ENCODE data around the gene ZNF296. TPM values are rescaled to one million over a fixed set of nuclear protein-coding genes. Genes with fewer than 3 reads are reported as not detected.
"Not testable (repeated sequence)": the region's sequence is repeated elsewhere in the genome, so short reads cannot be mapped to it uniquely, and the experiment has no call there.

The ZNF296 gene
- total and polyA plus RNA-seq, 2 experiments from 2014 or later, result 13.4 to 16.5 TPM

DNA sequence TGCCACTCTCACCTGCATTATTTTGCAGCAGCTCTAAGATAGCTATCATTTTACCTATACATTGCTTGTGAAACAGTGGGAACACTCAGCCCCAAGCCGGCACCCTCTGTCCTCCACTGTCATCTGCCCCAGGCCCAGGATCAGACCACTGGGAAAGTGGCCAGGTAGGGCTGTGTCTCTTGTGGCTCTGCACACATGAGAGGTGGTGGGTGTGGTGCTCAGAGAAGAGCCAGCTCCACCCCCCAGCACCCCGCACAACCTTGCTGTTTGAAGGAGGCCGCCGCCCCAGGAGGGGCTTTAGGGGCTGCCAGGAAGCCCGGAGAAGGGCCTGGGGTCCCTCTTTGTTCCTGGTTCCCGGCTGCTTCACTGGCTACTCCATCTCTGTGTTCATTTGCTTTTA is 43.3 kb upstream of the ZNF296 start:
- Histone ChIP-seq H3F3A (replicated peaks; ENCODE audit: low read depth) (no peaks in the 10 kb centered on the region), H3K79me2 (replicated peaks; ENCODE audit: insufficient read depth) (peaks cover 71% of the 10 kb centered on the region), H3K4me2 (no peak overlapping the region), H3K36me3 (ENCODE audit: insufficient read depth) (no peaks in the 10 kb centered on the region), H3K4me3 (no peak overlapping the region), H4K20me1 (replicated peaks; ENCODE audit: insufficient read depth) (peaks cover 40% of the 10 kb centered on the region), H3K27me3 (ENCODE audit: insufficient read depth) (no peaks in the 10 kb centered on the region), H3K27ac (ENCODE audit: low read depth) (no peak overlapping the region), H3K9me2 (ENCODE audit: insufficient read depth) (no peaks in the 10 kb centered on the region), H2AFZ (no peak overlapping the region), H3K4me1 (ENCODE audit: insufficient read depth) (no peaks in the 10 kb centered on the region)
- DNase-seq (ENCODE audit: low spot score), result no peak
- Mint-ChIP-seq H3K4me3 (no peak overlapping the region), H3K27me3 (ENCODE audit: insufficient read depth, low read depth, poor library complexity) (peaks cover 15% of the 10 kb centered on the region), H3K36me3 (ENCODE audit: low read depth) (no peaks in the 10 kb centered on the region; the same call in 2 of the 3 replicates), H3K9me3 (no peaks in the 10 kb centered on the region), H3K4me1 (peaks cover 14% of the 10 kb centered on the region), H3K27ac (no peak overlapping the region)
- TF ChIP-seq STAT1 (IDR thresholded peaks at IDR 0.05; ENCODE audit: unreplicated experiment), result no peak
- TF ChIP-seq ZNF331 (CRISPR knock-in tag; IDR thresholded peaks at IDR 0.05; ENCODE audit: low read depth), result no peak
- no peak for ATAC-seq

DNA sequence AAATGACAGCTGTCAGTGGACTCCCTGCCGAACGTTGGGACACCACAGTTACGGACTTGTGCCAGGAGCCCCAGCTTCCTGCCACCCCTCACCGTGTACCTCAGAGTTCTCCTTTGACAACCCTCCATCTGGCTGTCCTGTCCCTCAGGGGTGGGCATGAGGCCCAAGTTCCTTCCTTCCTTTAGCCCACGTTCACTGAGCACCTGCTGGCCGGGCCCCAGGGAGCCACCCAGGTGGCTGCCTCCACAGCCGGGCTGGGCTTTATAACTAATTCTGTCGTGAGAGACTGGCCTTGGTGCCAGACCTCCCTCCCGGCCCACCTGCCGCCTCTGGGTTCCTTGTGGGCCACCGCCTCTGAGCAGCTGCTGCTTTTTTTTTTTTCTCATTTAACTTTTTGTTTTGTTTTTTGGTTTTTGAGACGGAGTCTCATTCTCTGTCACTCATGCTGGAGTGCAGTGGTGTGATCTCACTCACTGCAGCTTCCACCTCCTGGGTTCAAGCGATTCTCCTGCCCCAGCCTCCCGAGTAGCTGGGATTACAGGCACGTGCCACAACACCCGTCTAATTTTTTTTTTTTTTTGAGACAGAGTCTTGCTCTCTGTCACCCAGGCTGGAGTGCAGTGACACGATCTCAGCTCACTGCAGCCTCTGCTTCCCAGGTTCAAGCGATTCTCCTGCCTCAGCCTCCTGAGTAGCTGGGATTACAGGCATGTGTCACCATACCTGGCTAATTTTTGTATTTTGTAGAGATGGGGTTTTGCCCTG is 42.5 kb upstream of the ZNF296 start:
- Histone ChIP-seq H3K79me2 (replicated peaks; ENCODE audit: insufficient read depth) (peaks cover 76% of the 10 kb centered on the region), H4K20me1 (replicated peaks; ENCODE audit: insufficient read depth) (peaks cover 44% of the 10 kb centered on the region)
- ATAC-seq; H3K27ac Mint-ChIP-seq; H3K4me2 ChIP-seq; H3F3A ChIP-seq (replicated peaks; ENCODE audit: low read depth); H3K4me1 ChIP-seq (ENCODE audit: insufficient read depth); H3K9me3 Mint-ChIP-seq; H2AFZ ChIP-seq; H3K4me3 Mint-ChIP-seq; H3K9me2 ChIP-seq (ENCODE audit: insufficient read depth); H3K36me3 Mint-ChIP-seq (ENCODE audit: low read depth); H3K4me3 ChIP-seq; H3K36me3 ChIP-seq (ENCODE audit: insufficient read depth); DNase-seq (ENCODE audit: low spot score); H3K27me3 ChIP-seq (ENCODE audit: insufficient read depth); H3K27ac ChIP-seq (ENCODE audit: low read depth): not testable (repeated sequence)
- peaks cover 15% of the 10 kb centered on the region for H3K27me3 Mint-ChIP-seq (ENCODE audit: insufficient read depth, low read depth, poor library complexity)
- H3K4me1 Mint-ChIP-seq, result peaks cover 14% of the 10 kb centered on the region

DNA sequence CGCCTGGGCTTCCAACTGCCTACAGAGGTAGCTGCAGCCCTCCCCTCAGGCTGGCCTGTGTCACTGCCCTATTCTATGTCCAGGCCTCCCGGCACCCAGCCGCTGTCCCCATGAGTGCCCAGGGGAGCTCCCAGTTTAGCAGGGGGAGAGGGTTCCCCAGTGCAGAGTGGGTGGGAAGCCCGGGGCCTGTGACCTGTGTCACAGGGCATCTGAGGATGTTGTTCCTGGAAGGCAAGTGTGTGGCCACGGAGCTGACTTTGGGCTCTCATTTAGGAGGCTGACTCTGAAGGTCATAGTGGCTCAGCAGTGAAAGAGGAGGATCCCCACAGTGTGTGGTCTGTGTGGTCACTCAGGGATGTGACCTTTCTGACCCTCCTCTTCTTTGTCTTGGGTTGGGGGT is 41.8 kb upstream of the ZNF296 start:
- Histone ChIP-seq H3K36me3 (ENCODE audit: insufficient read depth) (no peaks in the 10 kb centered on the region), H2AFZ (no peak overlapping the region), H3K79me2 (replicated peaks; ENCODE audit: insufficient read depth) (peaks cover 77% of the 10 kb centered on the region), H3K4me1 (ENCODE audit: insufficient read depth) (no peaks in the 10 kb centered on the region; the same call in 1 of the 2 replicates), H3F3A (replicated peaks; ENCODE audit: low read depth) (no peaks in the 10 kb centered on the region), H3K9me2 (ENCODE audit: insufficient read depth) (no peaks in the 10 kb centered on the region), H3K27ac (ENCODE audit: low read depth) (no peak overlapping the region), H3K27me3 (ENCODE audit: insufficient read depth) (no peaks in the 10 kb centered on the region), H3K4me2 (no peak overlapping the region), H4K20me1 (replicated peaks; ENCODE audit: insufficient read depth) (peaks cover 44% of the 10 kb centered on the region), H3K4me3 (no peak overlapping the region)
- no peak; the same call in 2 of the 3 replicates for ATAC-seq
- no peak for DNase-seq (ENCODE audit: low spot score)
- Mint-ChIP-seq H3K4me1 (peaks cover 14% of the 10 kb centered on the region), H3K4me3 (no peak overlapping the region), H3K27ac (no peak overlapping the region), H3K9me3 (no peaks in the 10 kb centered on the region), H3K36me3 (ENCODE audit: low read depth) (no peaks in the 10 kb centered on the region; the same call in 2 of the 3 replicates), H3K27me3 (ENCODE audit: insufficient read depth, low read depth, poor library complexity) (peaks cover 15% of the 10 kb centered on the region)
- TF ChIP-seq, protein P1, sequence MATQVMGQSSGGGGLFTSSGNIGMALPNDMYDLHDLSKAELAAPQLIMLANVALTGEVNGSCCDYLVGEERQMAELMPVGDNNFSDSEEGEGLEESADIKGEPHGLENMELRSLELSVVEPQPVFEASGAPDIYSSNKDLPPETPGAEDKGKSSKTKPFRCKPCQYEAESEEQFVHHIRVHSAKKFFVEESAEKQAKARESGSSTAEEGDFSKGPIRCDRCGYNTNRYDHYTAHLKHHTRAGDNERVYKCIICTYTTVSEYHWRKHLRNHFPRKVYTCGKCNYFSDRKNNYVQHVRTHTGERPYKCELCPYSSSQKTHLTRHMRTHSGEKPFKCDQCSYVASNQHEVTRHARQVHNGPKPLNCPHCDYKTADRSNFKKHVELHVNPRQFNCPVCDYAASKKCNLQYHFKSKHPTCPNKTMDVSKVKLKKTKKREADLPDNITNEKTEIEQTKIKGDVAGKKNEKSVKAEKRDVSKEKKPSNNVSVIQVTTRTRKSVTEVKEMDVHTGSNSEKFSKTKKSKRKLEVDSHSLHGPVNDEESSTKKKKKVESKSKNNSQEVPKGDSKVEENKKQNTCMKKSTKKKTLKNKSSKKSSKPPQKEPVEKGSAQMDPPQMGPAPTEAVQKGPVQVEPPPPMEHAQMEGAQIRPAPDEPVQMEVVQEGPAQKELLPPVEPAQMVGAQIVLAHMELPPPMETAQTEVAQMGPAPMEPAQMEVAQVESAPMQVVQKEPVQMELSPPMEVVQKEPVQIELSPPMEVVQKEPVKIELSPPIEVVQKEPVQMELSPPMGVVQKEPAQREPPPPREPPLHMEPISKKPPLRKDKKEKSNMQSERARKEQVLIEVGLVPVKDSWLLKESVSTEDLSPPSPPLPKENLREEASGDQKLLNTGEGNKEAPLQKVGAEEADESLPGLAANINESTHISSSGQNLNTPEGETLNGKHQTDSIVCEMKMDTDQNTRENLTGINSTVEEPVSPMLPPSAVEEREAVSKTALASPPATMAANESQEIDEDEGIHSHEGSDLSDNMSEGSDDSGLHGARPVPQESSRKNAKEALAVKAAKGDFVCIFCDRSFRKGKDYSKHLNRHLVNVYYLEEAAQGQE (IDR thresholded peaks at IDR 0.05; ENCODE audit: unreplicated experiment), result no peak
- TF ChIP-seq ZNF114 (CRISPR knock-in tag; IDR thresholded peaks at IDR 0.05), result no peak
- TF ChIP-seq ETS1 (IDR thresholded peaks at IDR 0.05), result no peak
- no peak for TF ChIP-seq EZH2phosphoT487 (IDR thresholded peaks at IDR 0.05; ENCODE audit: unreplicated experiment)
- no peak for TF ChIP-seq CREB1 (CRISPR knock-in tag; IDR thresholded peaks at IDR 0.05; ENCODE audit: low read depth)
- TF ChIP-seq, protein P2, sequence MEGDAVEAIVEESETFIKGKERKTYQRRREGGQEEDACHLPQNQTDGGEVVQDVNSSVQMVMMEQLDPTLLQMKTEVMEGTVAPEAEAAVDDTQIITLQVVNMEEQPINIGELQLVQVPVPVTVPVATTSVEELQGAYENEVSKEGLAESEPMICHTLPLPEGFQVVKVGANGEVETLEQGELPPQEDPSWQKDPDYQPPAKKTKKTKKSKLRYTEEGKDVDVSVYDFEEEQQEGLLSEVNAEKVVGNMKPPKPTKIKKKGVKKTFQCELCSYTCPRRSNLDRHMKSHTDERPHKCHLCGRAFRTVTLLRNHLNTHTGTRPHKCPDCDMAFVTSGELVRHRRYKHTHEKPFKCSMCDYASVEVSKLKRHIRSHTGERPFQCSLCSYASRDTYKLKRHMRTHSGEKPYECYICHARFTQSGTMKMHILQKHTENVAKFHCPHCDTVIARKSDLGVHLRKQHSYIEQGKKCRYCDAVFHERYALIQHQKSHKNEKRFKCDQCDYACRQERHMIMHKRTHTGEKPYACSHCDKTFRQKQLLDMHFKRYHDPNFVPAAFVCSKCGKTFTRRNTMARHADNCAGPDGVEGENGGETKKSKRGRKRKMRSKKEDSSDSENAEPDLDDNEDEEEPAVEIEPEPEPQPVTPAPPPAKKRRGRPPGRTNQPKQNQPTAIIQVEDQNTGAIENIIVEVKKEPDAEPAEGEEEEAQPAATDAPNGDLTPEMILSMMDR (conservative IDR thresholded peaks at IDR 0.05; ENCODE audit: low read depth in 2 of 2), result no peak
- TF ChIP-seq NANOG (IDR thresholded peaks at IDR 0.05; ENCODE audit: borderline replicate concordance), result no peak
- no peak for TF ChIP-seq STAT1 (IDR thresholded peaks at IDR 0.05; ENCODE audit: unreplicated experiment)

Data from GM23338 (cell line).